ENCODE data around the gene ING3. TPM values are rescaled to one million over a fixed set of nuclear protein-coding genes. Genes with fewer than 3 reads are reported as not detected.
"Not testable (repeated sequence)": the region's sequence is repeated elsewhere in the genome, so short reads cannot be mapped to it uniquely, and the experiment has no call there.

Gene ING3
- total RNA-seq, 1 donor from 2014 or later: 10.8 TPM

- H3K36me3 ChIP-seq (ENCODE audit: control insufficient read depth, insufficient read depth, low read length): no peaks in the 10 kb centered on the region
- no peak overlapping the region for H3K4me3 ChIP-seq (ENCODE audit: low read depth, low read length)
- DNase-seq (ENCODE audit: low read depth) (no peak), FAIRE-seq (no peak)
- TF ChIP-seq CTCF (IDR thresholded peaks at IDR 0.05; ENCODE audit: insufficient read depth, low read length, severe bottlenecking): no peak
- H3K27me3 ChIP-seq (ENCODE audit: control insufficient read depth, insufficient read depth, low read length): peaks cover 2% of the 10 kb centered on the region
Measured at GRCh38 chr7:121002757-121003200, 52.2 kb downstream of the ING3 start.

- DNase-seq (ENCODE audit: low read depth) (no peak), FAIRE-seq (no peak)
- Histone ChIP-seq H3K4me3 (ENCODE audit: low read depth, low read length) (no peak overlapping the region), H3K36me3 (ENCODE audit: control insufficient read depth, insufficient read depth, low read length) (no peaks in the 10 kb centered on the region), H3K27me3 (ENCODE audit: control insufficient read depth, insufficient read depth, low read length) (peaks cover 2% of the 10 kb centered on the region)
- TF ChIP-seq CTCF (IDR thresholded peaks at IDR 0.05; ENCODE audit: insufficient read depth, low read length, severe bottlenecking): no peak
Measured at GRCh38 chr7:121003986-121004685, 53.6 kb downstream of the ING3 start.

- not testable (repeated sequence) for FAIRE-seq; DNase-seq (ENCODE audit: low read depth); H3K4me3 ChIP-seq (ENCODE audit: low read depth, low read length); H3K27me3 ChIP-seq (ENCODE audit: control insufficient read depth, insufficient read depth, low read length); H3K36me3 ChIP-seq (ENCODE audit: control insufficient read depth, insufficient read depth, low read length)
Measured at GRCh38 chr7:121005058-121005457, 54.5 kb downstream of the ING3 start.

- no peak overlapping the region for H3K4me3 ChIP-seq (ENCODE audit: low read depth, low read length)
- H3K36me3 ChIP-seq (ENCODE audit: control insufficient read depth, insufficient read depth, low read length): no peaks in the 10 kb centered on the region
- no peak for TF ChIP-seq CTCF (IDR thresholded peaks at IDR 0.05; ENCODE audit: insufficient read depth, low read length, severe bottlenecking)
- no peak for DNase-seq (ENCODE audit: low read depth)
- peaks cover 2% of the 10 kb centered on the region for H3K27me3 ChIP-seq (ENCODE audit: control insufficient read depth, insufficient read depth, low read length)
- no peak for FAIRE-seq
Measured at GRCh38 chr7:121005996-121006584, 55.5 kb downstream of the ING3 start.

- Histone ChIP-seq H3K27me3 (ENCODE audit: control insufficient read depth, insufficient read depth, low read length) (peaks cover 2% of the 10 kb centered on the region), H3K36me3 (ENCODE audit: control insufficient read depth, insufficient read depth, low read length) (no peaks in the 10 kb centered on the region), H3K4me3 (ENCODE audit: low read depth, low read length) (no peak overlapping the region)
- no peak for TF ChIP-seq CTCF (IDR thresholded peaks at IDR 0.05; ENCODE audit: insufficient read depth, low read length, severe bottlenecking)
- FAIRE-seq (no peak), DNase-seq (ENCODE audit: low read depth) (no peak)
Measured at GRCh38 chr7:121006711-121007315, 56.2 kb downstream of the ING3 start.

GRCh38 chr7:121008816-121009215 is 58.2 kb downstream of the ING3 start:
- TF ChIP-seq CTCF (IDR thresholded peaks at IDR 0.05; ENCODE audit: insufficient read depth, low read length, severe bottlenecking): no peak
- Histone ChIP-seq H3K27me3 (ENCODE audit: control insufficient read depth, insufficient read depth, low read length) (peaks cover 2% of the 10 kb centered on the region), H3K4me3 (ENCODE audit: low read depth, low read length) (no peak overlapping the region), H3K36me3 (ENCODE audit: control insufficient read depth, insufficient read depth, low read length) (no peaks in the 10 kb centered on the region)
- FAIRE-seq (no peak), DNase-seq (ENCODE audit: low read depth) (no peak)

Measured in bronchial epithelial cell (primary cell).